ENCODE results near the gene ITGB5. TPM values are rescaled to one million over a fixed set of nuclear protein-coding genes. Genes with fewer than 3 reads are reported as not detected.

Gene ITGB5
- total and polyA plus RNA-seq, 4 donors, result 21.0 to 126 (median 43.7) TPM

DNA sequence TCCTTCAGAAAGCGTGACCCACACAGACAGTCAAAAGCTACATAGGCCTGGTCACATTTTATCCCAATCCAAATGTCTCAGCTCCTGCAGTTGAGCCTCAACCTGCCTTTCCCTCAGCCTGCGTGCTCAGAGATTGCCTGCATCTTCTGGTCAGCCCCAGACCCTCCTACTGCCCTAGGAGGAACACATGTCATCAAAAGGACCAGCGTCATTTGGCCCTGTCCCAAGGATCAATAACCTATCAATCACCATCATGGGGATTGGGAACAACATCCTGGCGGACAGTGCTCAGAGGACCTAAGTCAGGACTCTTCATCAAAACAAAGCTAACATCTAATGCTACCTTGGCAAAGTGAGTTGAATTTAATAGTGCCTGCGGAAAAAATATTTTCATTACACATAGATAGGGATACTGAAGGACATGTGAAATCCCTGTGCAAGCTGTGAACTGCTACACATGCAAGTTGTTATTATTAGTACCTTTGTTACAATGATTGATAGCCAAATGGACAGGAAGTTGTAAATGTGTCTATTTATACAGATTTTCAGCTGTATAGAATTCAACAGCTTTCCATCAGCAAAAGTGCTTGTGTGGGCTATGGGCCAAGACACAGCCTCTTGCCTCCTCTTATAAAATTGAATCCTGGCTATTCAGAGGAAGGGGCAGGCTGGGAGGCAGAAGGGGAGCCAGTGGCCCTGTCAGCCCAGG lies 109.2 kb downstream of the ITGB5 start:
- no peak overlapping the region for H3K9ac ChIP-seq (ENCODE audit: insufficient read depth in 1 of 2, low read length in 2 of 2)
- H3K27ac ChIP-seq (ENCODE audit: low read depth in 1 of 2, low read length in 1 of 2), result no peak overlapping the region
- H3K4me1 ChIP-seq (ENCODE audit: control insufficient read depth in 5 of 5, insufficient read depth in 5 of 5, low read length in 5 of 5), result peaks cover 16 to 49% (median 31%) of the 10 kb centered on the region in 5 donors
- H3K27me3 ChIP-seq (ENCODE audit: control insufficient read depth in 3 of 3, insufficient read depth in 3 of 3, low read length in 2 of 3), result no peaks in the 10 kb centered on the region
- peaks cover 0 to 7% (median 0%) of the 10 kb centered on the region in 4 donors for H3K9me3 ChIP-seq (ENCODE audit: control insufficient read depth in 4 of 4, insufficient read depth in 3 of 4, low read length in 3 of 4)
- TF ChIP-seq CTCF (IDR thresholded peaks at IDR 0.05; ENCODE audit: control extremely low read depth, extremely low read depth), result no peak
- DNase-seq (no peak), ATAC-seq (ENCODE audit: insufficient read depth, low FRiP score) (no peak)
- WGBS, 2 donors, result 88 to 91% methylated on average over 5 of the region's 5 CpGs
- no peak overlapping the region for H3K4me3 ChIP-seq
- H3K36me3 ChIP-seq (ENCODE audit: control insufficient read depth in 4 of 4, insufficient read depth in 4 of 4, low read length in 4 of 4), result peaks cover 0 to 6% (median 2%) of the 10 kb centered on the region in 4 donors

DNA sequence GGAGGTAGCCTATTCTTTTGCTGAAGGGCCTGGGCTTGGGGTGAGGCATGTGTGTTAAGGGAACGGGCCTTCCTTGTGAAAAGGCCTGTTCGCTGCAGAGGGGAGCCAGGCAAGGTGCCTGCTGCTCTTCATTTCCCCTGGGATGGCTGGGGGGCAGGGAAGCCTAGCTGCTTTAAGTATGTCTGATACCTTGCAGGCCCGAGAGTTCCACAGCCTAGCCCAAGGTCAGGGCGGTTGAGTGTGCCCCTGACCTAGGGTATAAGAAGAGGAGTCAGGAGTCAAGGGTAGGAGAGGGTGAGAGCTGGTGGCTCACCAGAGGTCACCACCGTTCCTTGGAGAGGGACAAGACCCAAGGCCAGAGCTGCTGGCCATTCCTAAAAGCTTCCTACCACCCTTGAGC lies 110.3 kb downstream of the ITGB5 start:
- H3K27me3 ChIP-seq (ENCODE audit: control insufficient read depth in 3 of 3, insufficient read depth in 3 of 3, low read length in 2 of 3), result no peaks in the 10 kb centered on the region
- H3K9me3 ChIP-seq (ENCODE audit: control insufficient read depth in 4 of 4, insufficient read depth in 3 of 4, low read length in 3 of 4), result peaks cover 0 to 7% (median 0%) of the 10 kb centered on the region in 4 donors
- H3K4me3 ChIP-seq, result no peak overlapping the region
- no peak overlapping the region for H3K9ac ChIP-seq (ENCODE audit: insufficient read depth in 1 of 2, low read length in 2 of 2)
- peaks cover 0 to 6% (median 2%) of the 10 kb centered on the region in 4 donors for H3K36me3 ChIP-seq (ENCODE audit: control insufficient read depth in 4 of 4, insufficient read depth in 4 of 4, low read length in 4 of 4)
- TF ChIP-seq CTCF (IDR thresholded peaks at IDR 0.05; ENCODE audit: control extremely low read depth, extremely low read depth), result no peak
- H3K4me1 ChIP-seq (ENCODE audit: control insufficient read depth in 5 of 5, insufficient read depth in 5 of 5, low read length in 5 of 5), result peaks cover 24 to 60% (median 32%) of the 10 kb centered on the region in 5 donors
- DNase-seq (no peak), ATAC-seq (ENCODE audit: insufficient read depth, low FRiP score) (no peak)
- H3K27ac ChIP-seq (ENCODE audit: low read depth in 1 of 2, low read length in 1 of 2), result no peak overlapping the region
- WGBS, 2 donors, result 96 to 97% methylated on average over 5 of the region's 5 CpGs

- no peak for TF ChIP-seq CTCF (IDR thresholded peaks at IDR 0.05; ENCODE audit: control extremely low read depth, extremely low read depth)
- H3K9ac ChIP-seq (ENCODE audit: insufficient read depth in 1 of 2, low read length in 2 of 2), result no peak overlapping the region
- DNase-seq (no peak), ATAC-seq (ENCODE audit: insufficient read depth, low FRiP score) (no peak)
- peaks cover 24 to 57% (median 29%) of the 10 kb centered on the region in 5 donors for H3K4me1 ChIP-seq (ENCODE audit: control insufficient read depth in 5 of 5, insufficient read depth in 5 of 5, low read length in 5 of 5)
- H3K4me3 ChIP-seq, result no peak overlapping the region
- 86 to 91% methylated on average over 9 of the region's 9 CpGs for WGBS, 2 donors
- H3K27ac ChIP-seq (ENCODE audit: low read depth in 1 of 2, low read length in 1 of 2), result no peak overlapping the region
- peaks cover 0 to 6% (median 2%) of the 10 kb centered on the region in 4 donors for H3K36me3 ChIP-seq (ENCODE audit: control insufficient read depth in 4 of 4, insufficient read depth in 4 of 4, low read length in 4 of 4)
- no peaks in the 10 kb centered on the region for H3K27me3 ChIP-seq (ENCODE audit: control insufficient read depth in 3 of 3, insufficient read depth in 3 of 3, low read length in 2 of 3)
- peaks cover 0 to 7% (median 0%) of the 10 kb centered on the region in 4 donors for H3K9me3 ChIP-seq (ENCODE audit: control insufficient read depth in 4 of 4, insufficient read depth in 3 of 4, low read length in 3 of 4)
Measured at GRCh38 chr3:124775877-124776276, 111.3 kb downstream of the ITGB5 start.

All from lung (tissue), 12 donors.